RWPE1 (cell line): ENCODE results near the gene SERBP1.

Experiments
- CTCF ChIA-PET: fragments of 350-600 bp; sonication (Branson Sonifier 250); formaldehyde crosslinking; extraction: SDS; loops from one replicate; lab custom pipeline; 2021; lab: Yijun Ruan, JAX
- POLR2A ChIA-PET: fragments of 400-600 bp; formaldehyde crosslinking; extraction: SDS; loops from one replicate; lab custom pipeline; 2020; ENCODE audit warnings: antibody characterized with exemption; ENCODE audit not compliant: low non-redundant PET; lab: Yijun Ruan, JAX
- DNase-seq: peaks from one replicate; pipeline ENCODE4 v3.0.0; 2012; ENCODE audit warnings: low spot score
- H3K27ac ChIP-seq: fragments of 450-650 bp; 2 replicates; pipeline ENCODE4 v1.5.1; 2017
- TF ChIP-seq, protein P1 (sequence below): fragments of 450-650 bp; conservative IDR thresholded peaks from 2 replicates; pipeline ENCODE4 v1.5.1; 2017; ENCODE audit warnings: low read depth, mild to moderate bottlenecking

Gene SERBP1

GRCh38 chr1:67361641-67362040 is 68.6 kb downstream of the SERBP1 start:
- ChIA-PET POLR2A (no interaction called here), CTCF (no interaction called here)
- TF ChIP-seq, protein P1, sequence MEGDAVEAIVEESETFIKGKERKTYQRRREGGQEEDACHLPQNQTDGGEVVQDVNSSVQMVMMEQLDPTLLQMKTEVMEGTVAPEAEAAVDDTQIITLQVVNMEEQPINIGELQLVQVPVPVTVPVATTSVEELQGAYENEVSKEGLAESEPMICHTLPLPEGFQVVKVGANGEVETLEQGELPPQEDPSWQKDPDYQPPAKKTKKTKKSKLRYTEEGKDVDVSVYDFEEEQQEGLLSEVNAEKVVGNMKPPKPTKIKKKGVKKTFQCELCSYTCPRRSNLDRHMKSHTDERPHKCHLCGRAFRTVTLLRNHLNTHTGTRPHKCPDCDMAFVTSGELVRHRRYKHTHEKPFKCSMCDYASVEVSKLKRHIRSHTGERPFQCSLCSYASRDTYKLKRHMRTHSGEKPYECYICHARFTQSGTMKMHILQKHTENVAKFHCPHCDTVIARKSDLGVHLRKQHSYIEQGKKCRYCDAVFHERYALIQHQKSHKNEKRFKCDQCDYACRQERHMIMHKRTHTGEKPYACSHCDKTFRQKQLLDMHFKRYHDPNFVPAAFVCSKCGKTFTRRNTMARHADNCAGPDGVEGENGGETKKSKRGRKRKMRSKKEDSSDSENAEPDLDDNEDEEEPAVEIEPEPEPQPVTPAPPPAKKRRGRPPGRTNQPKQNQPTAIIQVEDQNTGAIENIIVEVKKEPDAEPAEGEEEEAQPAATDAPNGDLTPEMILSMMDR: no peak

DNA sequence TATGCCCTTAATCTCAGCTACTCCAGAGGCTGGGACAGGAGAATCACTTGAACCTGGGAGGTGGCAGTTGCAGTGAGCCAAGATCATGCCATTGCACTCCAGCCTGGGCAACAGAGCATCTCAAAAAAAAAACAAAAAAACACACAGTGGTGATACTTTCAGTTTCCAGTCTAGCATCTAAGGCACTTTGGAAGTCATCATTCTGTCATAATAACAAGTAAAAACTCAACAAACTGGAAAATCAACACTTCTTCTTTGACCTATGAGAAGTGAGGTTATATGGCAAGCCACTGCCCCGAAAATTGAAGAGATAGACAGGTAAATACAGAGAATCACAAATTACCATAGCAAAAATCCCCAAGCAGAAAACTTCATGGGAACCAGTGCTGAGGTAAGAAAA is 70.6 kb downstream of the SERBP1 start:
- DNase-seq: no peak
- ChIA-PET POLR2A (no interaction called here), CTCF (no interaction called here)
- no peak overlapping the region for H3K27ac ChIP-seq
- TF ChIP-seq, protein P1: no peak

More at GRCh38 chr1:67361641-67362040, 68.6 kb downstream of the SERBP1 start:
- DNase-seq: no peak
- H3K27ac ChIP-seq: no peak overlapping the region
